Suppressor macrophage (primary cell): ENCODE data around the gene PRND.
"Not testable (repeated sequence)": the region's sequence is repeated elsewhere in the genome, so short reads cannot be mapped to it uniquely, and the experiment has no call there.

Experiments used
- DNase-seq, 4 experiments: peaks; one replicate each; pipeline ENCODE4 v3.0.0-alpha.2; 2020 to 2022

Gene PRND

GRCh38 chr20:4709261-4710105 is 12.2 kb upstream of the PRND start:
- no peak for DNase-seq

GRCh38 chr20:4710106-4710475 is 11.6 kb upstream of the PRND start:
- no peak for DNase-seq

GRCh38 chr20:4711511-4711910 is 10.2 kb upstream of the PRND start:
- DNase-seq: no peak

- no peak for DNase-seq
Observed at GRCh38 chr20:4713401-4713800, 8.3 kb upstream of the PRND start.

GRCh38 chr20:4714818-4715217 is 6.9 kb upstream of the PRND start:
- no peak for DNase-seq

GRCh38 chr20:4717816-4718570 is 3.7 kb upstream of the PRND start:
- peak in 3 of 4 experiments; percentile 11 to 44 (median 43) for DNase-seq

- no peak for DNase-seq
Observed at GRCh38 chr20:4719190-4719589, 2.5 kb upstream of the PRND start.

GRCh38 chr20:4720041-4720976 is 1.4 kb upstream of the PRND start:
- DNase-seq: peak; percentile 94 to 96 (median 94)

- DNase-seq: no peak
Observed at GRCh38 chr20:4720977-4721349, 746 bp upstream of the PRND start.

- no peak for DNase-seq
Observed at GRCh38 chr20:4722571-4722970, 862 bp downstream of the PRND start.

- DNase-seq: no peak
Observed at GRCh38 chr20:4722993-4723392, 1.3 kb downstream of the PRND start.

GRCh38 chr20:4723553-4723952 is 1.8 kb downstream of the PRND start:
- DNase-seq: not testable (repeated sequence)

- DNase-seq: no peak
Observed at GRCh38 chr20:4724459-4725262, 3.0 kb downstream of the PRND start.

GRCh38 chr20:4725263-4725550 is 3.5 kb downstream of the PRND start:
- DNase-seq: no peak

GRCh38 chr20:4726710-4727397 is 5.1 kb downstream of the PRND start:
- peak; percentile 77 to 88 (median 84) for DNase-seq

- no peak for DNase-seq
Observed at GRCh38 chr20:4728120-4728760, 6.5 kb downstream of the PRND start.

- DNase-seq: peak in 2 of 4 experiments; percentile 6 to 8
Observed at GRCh38 chr20:4729265-4729664, 7.6 kb downstream of the PRND start.

- DNase-seq: peak in 3 of 4 experiments; percentile 28 to 65 (median 37)
Observed at GRCh38 chr20:4730780-4731179, 9.1 kb downstream of the PRND start.

- DNase-seq: no peak
Observed at GRCh38 chr20:4736875-4737274, 15.2 kb downstream of the PRND start.

- no peak for DNase-seq
Observed at GRCh38 chr20:4737857-4738627, 16.3 kb downstream of the PRND start.
